Spleen (tissue), 11 donors: ENCODE results near the gene FREM3. TPM values are rescaled to one million over a fixed set of nuclear protein-coding genes. Genes with fewer than 3 reads are reported as not detected.

Experiments
- DNase-seq: peaks from one replicate; pipeline ENCODE4 v3.0.0-alpha.2; 2020
- H3K27ac ChIP-seq, 8 donors: fragments of 200-600 bp; sonication (generic) in 7 of 8; 1 replicate in 4 of 8; 2 replicates in 4 of 8; pipeline versions ENCODE4 v1.5.0 to v1.8.0; 2016 to 2021; ENCODE audit warnings: inconsistent platforms in 4 of 8, mild to moderate bottlenecking in 4 of 8, moderate library complexity in 1 of 8
- H3K27me3 ChIP-seq, 7 donors: fragments of 200-600 bp; sonication (generic) in 6 of 7; replicated peaks in 1 of 7; 1 replicate in 4 of 7; 2 replicates in 3 of 7; pipeline versions ENCODE4 v1.5.0 to v1.8.0; 2016 to 2021; ENCODE audit warnings: inconsistent platforms in 3 of 7, mild to moderate bottlenecking in 1 of 7
- H3K36me3 ChIP-seq, 6 donors: fragments of 200-600 bp; sonication (generic) in 5 of 6; 1 replicate in 4 of 6; 2 replicates in 2 of 6; pipeline versions ENCODE4 v1.5.0 to v1.8.0; 2016 to 2021; ENCODE audit warnings: inconsistent platforms in 2 of 6
- H3K4me1 ChIP-seq, 6 donors: fragments of 200-600 bp; sonication (generic) in 5 of 6; 1 replicate in 3 of 6; 2 replicates in 3 of 6; pipeline versions ENCODE4 v1.5.0 to v1.8.0; 2016 to 2021; ENCODE audit warnings: inconsistent platforms in 3 of 6
- H3K4me3 ChIP-seq, 8 donors: fragments of 200-600 bp; sonication (generic) in 7 of 8; 1 replicate in 4 of 8; 2 replicates in 4 of 8; pipeline versions ENCODE4 v1.5.0 to v1.8.0; 2016 to 2021; ENCODE audit warnings: inconsistent platforms in 4 of 8, mild to moderate bottlenecking in 4 of 8, moderate library complexity in 2 of 8
- H3K9me3 ChIP-seq, 8 donors: fragments of 200-600 bp; sonication (generic) in 7 of 8; 1 replicate in 4 of 8; 2 replicates in 4 of 8; pipeline versions ENCODE4 v1.5.0 to v1.8.0; 2016 to 2021; ENCODE audit warnings: inconsistent platforms in 4 of 8
- POLR2A ChIP-seq, 3 donors: fragments of 450-650 bp; IDR thresholded peaks; one replicate each; pipeline ENCODE4 v1.5.1; 2017; ENCODE audit warnings: antibody characterized with exemption in 3 of 3, mild to moderate bottlenecking in 1 of 3
- POLR2AphosphoS5 ChIP-seq, 3 donors: sonication (generic); formaldehyde crosslinking; IDR thresholded peaks; one replicate each; pipeline ENCODE4 v1.5.1; 2017; ENCODE audit warnings: antibody characterized with exemption in 3 of 3
- WGBS, 5 donors: extraction: QIAGEN DNeasy Blood & Tissue Kit in 3 of 5; methylation state at CpG; one replicate each; pipeline versions ENCODE4 v1.1.5 to v1.1.7; 2013 to 2018; 5-methylcytosine and 5-hydroxymethylcytosine counted together
- intact Hi-C: fragments of 100-400 bp; cut with DNase I; formaldehyde crosslinking; loops from one replicate; pipeline ENCODE4 v1.15.0; 2023; ENCODE audit warnings: low total_unique reads
- polyA plus RNA-seq, 3 donors: library from polyadenylated mRNA; stranded (reverse); fragments of 200-250 nt; gene quantifications; one replicate each; pipeline ENCODE4 v1.2.1, GENCODE V29; 2013
- total RNA-seq, 7 donors: library from RNA; depleted of rRNA in 3 of 7; stranded (reverse); fragments of >200 nt in 3 of 7; fragmentation: NEBNext Ultra II Directional in 4 of 7; extraction: Animal tissue kit (Norgen Biotek cat#: 25700) in 4 of 7; gene quantifications; one replicate each; pipeline versions ENCODE4 v1.1.0 to v1.2.1, GENCODE V29; 2016 to 2021
- TF ChIP-seq, protein P1 (sequence below), 11 experiments: fragments of 200-600 bp in 7 of 11; fragments of 450-650 bp in 4 of 11; sonication (generic) in 4 of 11; IDR thresholded peaks in 8 of 11; conservative IDR thresholded peaks in 3 of 11; 1 replicate in 7 of 11; 2 replicates in 4 of 11; pipeline versions ENCODE4 v1.4.0 to v1.8.0; 2016 to 2021; ENCODE audit warnings: antibody characterized with exemption in 11 of 11, inconsistent platforms in 4 of 11, mild to moderate bottlenecking in 1 of 11
- donor health status: healthy with polysubstance abuse.
- donor health status: DM: no; HTN: no; CAD: no; lungs with moderate emphysema.
- donor health status: DM: no; HTN: no; CAD: no.
- donor health status: Bipolar disorder and iron deficiency.
- donor health status: healthy.
- donor health status: DM: no; HTN: no; CAD: no.
- donor health status: DM: yes; HTN: yes; CAD: no.

The FREM3 gene
- total and polyA plus RNA-seq, 10 donors = not detected

DNA sequence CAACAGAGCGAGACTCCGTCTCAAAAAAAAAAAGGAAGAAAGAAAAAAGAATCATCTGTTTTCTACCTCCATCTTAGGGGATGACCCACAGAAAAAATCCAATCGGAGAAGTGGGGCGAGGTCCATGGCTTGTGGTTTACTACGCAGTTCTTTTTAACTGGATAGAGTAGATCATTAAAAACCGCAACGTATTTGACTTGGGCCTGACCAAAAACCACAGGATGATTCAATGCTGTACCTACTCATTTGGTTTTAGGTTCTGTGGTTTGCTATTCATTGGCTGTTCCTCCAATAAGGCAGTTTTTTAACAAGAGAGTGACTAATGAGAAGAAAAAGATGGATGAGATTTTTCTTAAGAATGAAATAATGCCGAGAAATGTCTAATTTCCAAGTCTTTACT is 83.7 kb downstream of the FREM3 start:
- no peak for DNase-seq
- Histone ChIP-seq H3K9me3 (no peaks in the 10 kb centered on the region), H3K27ac (no peak overlapping the region), H3K36me3 (no peaks in the 10 kb centered on the region), H3K27me3 (no peaks in the 10 kb centered on the region), H3K4me3 (no peak overlapping the region), H3K4me1 (no peaks in the 10 kb centered on the region)
- WGBS, 5 donors = 56 to 73% (median 65%) methylated on average over 8 of the region's 8 CpGs
- TF ChIP-seq POLR2A (IDR thresholded peaks at IDR 0.05) (no peak), POLR2AphosphoS5 (IDR thresholded peaks at IDR 0.05) (no peak)
- TF ChIP-seq, protein P1, sequence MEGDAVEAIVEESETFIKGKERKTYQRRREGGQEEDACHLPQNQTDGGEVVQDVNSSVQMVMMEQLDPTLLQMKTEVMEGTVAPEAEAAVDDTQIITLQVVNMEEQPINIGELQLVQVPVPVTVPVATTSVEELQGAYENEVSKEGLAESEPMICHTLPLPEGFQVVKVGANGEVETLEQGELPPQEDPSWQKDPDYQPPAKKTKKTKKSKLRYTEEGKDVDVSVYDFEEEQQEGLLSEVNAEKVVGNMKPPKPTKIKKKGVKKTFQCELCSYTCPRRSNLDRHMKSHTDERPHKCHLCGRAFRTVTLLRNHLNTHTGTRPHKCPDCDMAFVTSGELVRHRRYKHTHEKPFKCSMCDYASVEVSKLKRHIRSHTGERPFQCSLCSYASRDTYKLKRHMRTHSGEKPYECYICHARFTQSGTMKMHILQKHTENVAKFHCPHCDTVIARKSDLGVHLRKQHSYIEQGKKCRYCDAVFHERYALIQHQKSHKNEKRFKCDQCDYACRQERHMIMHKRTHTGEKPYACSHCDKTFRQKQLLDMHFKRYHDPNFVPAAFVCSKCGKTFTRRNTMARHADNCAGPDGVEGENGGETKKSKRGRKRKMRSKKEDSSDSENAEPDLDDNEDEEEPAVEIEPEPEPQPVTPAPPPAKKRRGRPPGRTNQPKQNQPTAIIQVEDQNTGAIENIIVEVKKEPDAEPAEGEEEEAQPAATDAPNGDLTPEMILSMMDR (IDR thresholded peaks at IDR 0.05 in 8 of 11, conservative IDR thresholded peaks at IDR 0.05 in 3 of 11) = no peak
- intact Hi-C loops = no loop called here

DNA sequence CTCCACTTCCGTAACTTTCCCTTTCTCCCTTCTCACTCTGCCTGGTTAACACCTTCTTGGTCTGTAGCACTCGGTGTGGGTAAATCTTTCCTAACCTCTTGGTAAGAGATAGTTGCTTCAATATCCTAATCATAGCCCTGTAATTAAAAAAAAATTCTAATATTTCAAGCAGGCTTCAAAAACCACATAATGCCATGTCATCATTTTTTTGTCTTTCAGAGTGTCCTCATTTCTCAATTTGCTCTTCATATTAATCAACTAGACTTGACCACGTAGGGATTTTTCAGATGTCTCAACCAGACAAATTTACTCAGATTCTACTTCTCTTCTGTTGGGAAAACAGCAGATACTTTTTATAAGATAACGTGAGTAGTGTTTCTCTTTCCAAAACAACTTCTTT is 91.0 kb downstream of the FREM3 start:
- Histone ChIP-seq H3K36me3 (no peaks in the 10 kb centered on the region), H3K27me3 (no peaks in the 10 kb centered on the region), H3K4me3 (no peak overlapping the region), H3K27ac (no peak overlapping the region), H3K4me1 (no peaks in the 10 kb centered on the region), H3K9me3 (peaks cover 0 to 15% (median 13%) of the 10 kb centered on the region in 8 donors)
- DNase-seq = no peak
- WGBS, 5 donors = 66 to 82% (median 76%) methylated on average over 4 of the region's 4 CpGs
- intact Hi-C loops = no loop called here
- TF ChIP-seq, protein P1 (IDR thresholded peaks at IDR 0.05 in 8 of 11, conservative IDR thresholded peaks at IDR 0.05 in 3 of 11) = no peak
- TF ChIP-seq POLR2AphosphoS5 (IDR thresholded peaks at IDR 0.05) = no peak
- TF ChIP-seq POLR2A (IDR thresholded peaks at IDR 0.05) = no peak

DNA sequence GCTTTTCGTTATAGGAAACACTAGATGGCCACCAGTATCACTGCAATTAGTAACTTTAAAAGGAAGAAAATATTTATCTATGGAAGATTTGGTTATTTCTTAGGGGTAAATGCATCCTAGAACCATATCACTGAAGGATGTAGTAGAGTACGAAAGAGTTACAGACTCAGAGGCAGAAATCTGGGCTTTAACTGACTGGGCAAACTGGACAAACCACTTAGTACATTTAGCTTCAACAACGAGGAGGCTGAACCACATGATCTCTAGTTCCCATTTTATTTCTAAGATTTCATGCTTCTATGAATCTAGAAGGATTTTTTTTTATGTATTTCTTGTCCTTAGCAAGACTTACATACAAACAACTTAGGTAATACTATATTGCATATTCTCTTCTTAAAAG is 94.0 kb downstream of the FREM3 start:
- 66 to 82% (median 76%) methylated on average over 3 of the region's 3 CpGs for WGBS, 5 donors
- TF ChIP-seq POLR2AphosphoS5 (IDR thresholded peaks at IDR 0.05) = no peak
- TF ChIP-seq, protein P1 (IDR thresholded peaks at IDR 0.05 in 8 of 11, conservative IDR thresholded peaks at IDR 0.05 in 3 of 11) = no peak
- TF ChIP-seq POLR2A (IDR thresholded peaks at IDR 0.05) = no peak
- intact Hi-C loops = no loop called here
- DNase-seq = no peak
- no peaks in the 10 kb centered on the region for H3K27me3 ChIP-seq
- H3K27ac ChIP-seq = no peak overlapping the region
- H3K9me3 ChIP-seq = peaks cover 0 to 15% (median 13%) of the 10 kb centered on the region in 8 donors
- no peaks in the 10 kb centered on the region for H3K4me1 ChIP-seq
- no peak overlapping the region for H3K4me3 ChIP-seq
- no peaks in the 10 kb centered on the region for H3K36me3 ChIP-seq

DNA sequence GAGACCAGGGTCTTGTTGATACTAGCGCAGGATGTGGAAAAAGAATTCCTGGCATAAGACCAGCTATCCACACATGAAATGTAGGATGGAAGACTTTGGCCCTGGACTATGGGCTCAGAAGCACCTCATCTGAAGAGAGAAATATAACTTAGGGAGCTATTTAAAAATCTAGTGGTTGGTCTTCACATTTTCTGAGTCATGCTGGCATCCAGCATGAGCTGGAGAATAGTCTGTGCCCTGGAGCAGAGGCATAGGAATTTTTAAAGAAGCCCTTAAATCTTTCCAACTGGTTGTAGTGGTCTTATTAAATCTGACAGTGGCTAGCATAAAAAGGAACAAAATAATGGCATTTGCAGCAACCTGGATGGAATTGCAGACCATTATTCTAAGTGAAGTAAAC is 100.6 kb downstream of the FREM3 start:
- intact Hi-C loops = no loop called here
- Histone ChIP-seq H3K27ac (no peak overlapping the region), H3K36me3 (no peaks in the 10 kb centered on the region), H3K4me3 (no peak overlapping the region), H3K4me1 (no peaks in the 10 kb centered on the region), H3K9me3 (peaks cover 0 to 1% (median 0%) of the 10 kb centered on the region in 8 donors), H3K27me3 (no peaks in the 10 kb centered on the region)
- 89 to 100% (median 94%) methylated on average over 1 of the region's 1 CpG for WGBS, 5 donors
- TF ChIP-seq, protein P1 (IDR thresholded peaks at IDR 0.05 in 8 of 11, conservative IDR thresholded peaks at IDR 0.05 in 3 of 11) = no peak
- TF ChIP-seq POLR2AphosphoS5 (IDR thresholded peaks at IDR 0.05) (no peak), POLR2A (IDR thresholded peaks at IDR 0.05) (no peak)
- no peak for DNase-seq
